ENCODE measurements around the gene TOMM40.

DNA sequence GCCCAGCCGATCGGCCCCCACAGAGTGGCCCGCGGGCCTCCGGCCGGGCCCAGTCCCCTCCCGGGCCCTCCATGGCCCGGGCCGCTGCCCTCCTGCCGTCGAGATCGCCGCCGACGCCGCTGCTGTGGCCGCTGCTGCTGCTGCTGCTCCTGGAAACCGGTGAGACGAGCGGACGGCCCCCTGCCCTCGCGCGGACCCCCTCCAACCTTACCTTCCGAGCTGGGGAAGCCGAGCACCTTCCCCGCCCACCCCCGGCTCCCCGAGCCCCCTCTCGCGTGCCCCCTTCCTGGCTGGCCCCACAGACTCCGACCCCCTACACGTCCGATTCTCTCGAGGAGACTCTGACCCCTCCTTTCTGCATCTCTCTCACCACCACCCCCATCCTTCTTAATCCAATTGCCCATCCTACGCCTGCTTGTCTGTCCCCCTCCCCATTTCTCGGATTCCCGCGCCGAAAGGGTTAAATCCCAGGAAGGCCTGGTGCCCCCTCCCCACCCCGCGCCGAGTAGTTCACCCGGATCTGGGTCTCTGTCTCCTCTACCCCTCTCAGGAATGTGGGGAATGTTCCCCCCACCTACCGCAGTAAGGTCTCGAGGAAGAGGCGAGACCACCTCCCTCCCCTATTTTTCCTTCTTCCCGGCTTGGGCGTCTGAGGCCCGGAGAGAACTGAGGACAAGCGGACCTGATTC lies 44.5 kb upstream of the TOMM40 start:
- TF ChIP-seq, protein P1, sequence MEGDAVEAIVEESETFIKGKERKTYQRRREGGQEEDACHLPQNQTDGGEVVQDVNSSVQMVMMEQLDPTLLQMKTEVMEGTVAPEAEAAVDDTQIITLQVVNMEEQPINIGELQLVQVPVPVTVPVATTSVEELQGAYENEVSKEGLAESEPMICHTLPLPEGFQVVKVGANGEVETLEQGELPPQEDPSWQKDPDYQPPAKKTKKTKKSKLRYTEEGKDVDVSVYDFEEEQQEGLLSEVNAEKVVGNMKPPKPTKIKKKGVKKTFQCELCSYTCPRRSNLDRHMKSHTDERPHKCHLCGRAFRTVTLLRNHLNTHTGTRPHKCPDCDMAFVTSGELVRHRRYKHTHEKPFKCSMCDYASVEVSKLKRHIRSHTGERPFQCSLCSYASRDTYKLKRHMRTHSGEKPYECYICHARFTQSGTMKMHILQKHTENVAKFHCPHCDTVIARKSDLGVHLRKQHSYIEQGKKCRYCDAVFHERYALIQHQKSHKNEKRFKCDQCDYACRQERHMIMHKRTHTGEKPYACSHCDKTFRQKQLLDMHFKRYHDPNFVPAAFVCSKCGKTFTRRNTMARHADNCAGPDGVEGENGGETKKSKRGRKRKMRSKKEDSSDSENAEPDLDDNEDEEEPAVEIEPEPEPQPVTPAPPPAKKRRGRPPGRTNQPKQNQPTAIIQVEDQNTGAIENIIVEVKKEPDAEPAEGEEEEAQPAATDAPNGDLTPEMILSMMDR (IDR thresholded peaks at IDR 0.05): no peak
- no peak for TF ChIP-seq POLR2A (IDR thresholded peaks at IDR 0.05)
